ENCODE measurements around the gene FRMD4A. TPM values are rescaled to one million over a fixed set of nuclear protein-coding genes. Genes with fewer than 3 reads are reported as not detected.

Gene FRMD4A
- total and polyA plus RNA-seq, 10 of the 15 experiments (the other 5 are each of a cell fraction or from before 2014, with no cell fraction given), result 17.8 to 75.2 (median 39.1) TPM

DNA sequence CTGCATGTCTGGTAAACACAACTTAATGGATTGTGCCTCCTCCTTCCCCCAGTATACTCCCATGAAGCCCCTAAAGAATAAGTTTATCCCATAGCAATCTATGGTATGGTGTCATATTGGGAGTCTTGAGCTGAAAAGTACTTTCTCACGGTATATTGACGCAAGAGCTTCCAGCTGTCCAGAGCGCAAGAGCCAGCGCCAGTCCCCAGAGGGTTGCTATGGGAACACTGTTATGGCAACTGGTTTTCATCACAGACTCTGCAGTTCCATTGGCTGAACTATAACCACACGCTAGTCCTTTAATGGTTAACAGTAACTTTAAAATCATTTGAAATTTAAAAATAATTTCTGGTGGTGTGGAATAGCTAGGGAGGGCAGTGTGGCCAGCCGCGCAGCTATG is 697.0 kb downstream of the FRMD4A start:
- DNase-seq (ENCODE audit: low read depth, low spot score), result no peak
- Histone ChIP-seq H3K9ac (ENCODE audit: control insufficient read depth, insufficient read depth, low read length) (no peak overlapping the region), H3K4me1 (ENCODE audit: control insufficient read depth, insufficient read depth, low read length) (no peaks in the 10 kb centered on the region), H3K9me3 (replicated peaks; ENCODE audit: control insufficient read depth, insufficient read depth, low read length) (no peaks in the 10 kb centered on the region), H3K4me3 (no peak overlapping the region), H3K36me3 (ENCODE audit: control insufficient read depth in 2 of 2, insufficient read depth in 2 of 2, low read length in 1 of 2) (peaks cover 3 to 6% of the 10 kb centered on the region in 2 experiments; a peak in 3 of 4 replicates), H3K79me2 (ENCODE audit: control insufficient read depth, insufficient read depth, low read length) (no peaks in the 10 kb centered on the region), H4K20me1 (ENCODE audit: control insufficient read depth, insufficient read depth) (no peaks in the 10 kb centered on the region), H2AFZ (ENCODE audit: control insufficient read depth, low read depth, low read length) (no peak overlapping the region), H3K27me3 (replicated peaks in 1 of 2; ENCODE audit: control insufficient read depth in 2 of 2, insufficient read depth in 2 of 2, low read length in 1 of 2) (no peaks in the 10 kb centered on the region), H3K27ac (ENCODE audit: control insufficient read depth, insufficient read depth) (no peak overlapping the region), H3K4me2 (ENCODE audit: control insufficient read depth, insufficient read depth) (no peak overlapping the region)
- ChIA-PET CTCF (interaction anchor here (0.8 kb wide), 1 partner anchor 15 kb away, joined by 3 read pairs; no protein-coding TSS in a partner anchor), RAD21 (ENCODE audit: unreplicated experiment) (no interaction called here), SMC1A (ENCODE audit: uncharacterized antibody, unreplicated experiment) (no interaction called here), POLR2A (no interaction called here)
- no peak for ATAC-seq
- FAIRE-seq, result no peak
- 99% methylated on average over 7 of the region's 7 CpGs for WGBS (ENCODE audit: insufficient coverage, insufficient replicate concordance, low lambda C conversion rate, missing lambda C conversion rate)
- BruUV-seq (replicated peaks), result no TSS peak
- in situ Hi-C loops (cut with MboI), result no loop called here
- TF ChIP-seq TCF12 (IDR thresholded peaks at IDR 0.05; ENCODE audit: low read depth, low read length) (no peak), ZNF384 (IDR thresholded peaks at IDR 0.05; ENCODE audit: borderline replicate concordance, low read depth, low read length) (no peak), SIN3A (IDR thresholded peaks at IDR 0.05; ENCODE audit: low read depth, low read length) (no peak), IKZF2 (IDR thresholded peaks at IDR 0.05) (no peak), RELA (IDR thresholded peaks at IDR 0.05; ENCODE audit: borderline replicate concordance, partially characterized antibody) (no peak), ZSCAN29 (IDR thresholded peaks at IDR 0.05) (no peak), TCF3 (IDR thresholded peaks at IDR 0.05; ENCODE audit: borderline replicate concordance, insufficient read depth, low read depth, low read length) (no peak), FOXK2 (IDR thresholded peaks at IDR 0.05) (no peak), ZNF24 (IDR thresholded peaks at IDR 0.05) (no peak), JUND (IDR thresholded peaks at IDR 0.05; ENCODE audit: low read depth, low read length) (no peak), SPI1 (IDR thresholded peaks at IDR 0.05; ENCODE audit: borderline replicate concordance, insufficient read depth, low read depth, low read length) (no peak), KLF5 (IDR thresholded peaks at IDR 0.05; ENCODE audit: partially characterized antibody) (no peak)
- TF ChIP-seq, protein P1, sequence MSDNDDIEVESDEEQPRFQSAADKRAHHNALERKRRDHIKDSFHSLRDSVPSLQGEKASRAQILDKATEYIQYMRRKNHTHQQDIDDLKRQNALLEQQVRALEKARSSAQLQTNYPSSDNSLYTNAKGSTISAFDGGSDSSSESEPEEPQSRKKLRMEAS (IDR thresholded peaks at IDR 0.05; ENCODE audit: low read depth, low read length), result no peak
- TF ChIP-seq, protein P2, sequence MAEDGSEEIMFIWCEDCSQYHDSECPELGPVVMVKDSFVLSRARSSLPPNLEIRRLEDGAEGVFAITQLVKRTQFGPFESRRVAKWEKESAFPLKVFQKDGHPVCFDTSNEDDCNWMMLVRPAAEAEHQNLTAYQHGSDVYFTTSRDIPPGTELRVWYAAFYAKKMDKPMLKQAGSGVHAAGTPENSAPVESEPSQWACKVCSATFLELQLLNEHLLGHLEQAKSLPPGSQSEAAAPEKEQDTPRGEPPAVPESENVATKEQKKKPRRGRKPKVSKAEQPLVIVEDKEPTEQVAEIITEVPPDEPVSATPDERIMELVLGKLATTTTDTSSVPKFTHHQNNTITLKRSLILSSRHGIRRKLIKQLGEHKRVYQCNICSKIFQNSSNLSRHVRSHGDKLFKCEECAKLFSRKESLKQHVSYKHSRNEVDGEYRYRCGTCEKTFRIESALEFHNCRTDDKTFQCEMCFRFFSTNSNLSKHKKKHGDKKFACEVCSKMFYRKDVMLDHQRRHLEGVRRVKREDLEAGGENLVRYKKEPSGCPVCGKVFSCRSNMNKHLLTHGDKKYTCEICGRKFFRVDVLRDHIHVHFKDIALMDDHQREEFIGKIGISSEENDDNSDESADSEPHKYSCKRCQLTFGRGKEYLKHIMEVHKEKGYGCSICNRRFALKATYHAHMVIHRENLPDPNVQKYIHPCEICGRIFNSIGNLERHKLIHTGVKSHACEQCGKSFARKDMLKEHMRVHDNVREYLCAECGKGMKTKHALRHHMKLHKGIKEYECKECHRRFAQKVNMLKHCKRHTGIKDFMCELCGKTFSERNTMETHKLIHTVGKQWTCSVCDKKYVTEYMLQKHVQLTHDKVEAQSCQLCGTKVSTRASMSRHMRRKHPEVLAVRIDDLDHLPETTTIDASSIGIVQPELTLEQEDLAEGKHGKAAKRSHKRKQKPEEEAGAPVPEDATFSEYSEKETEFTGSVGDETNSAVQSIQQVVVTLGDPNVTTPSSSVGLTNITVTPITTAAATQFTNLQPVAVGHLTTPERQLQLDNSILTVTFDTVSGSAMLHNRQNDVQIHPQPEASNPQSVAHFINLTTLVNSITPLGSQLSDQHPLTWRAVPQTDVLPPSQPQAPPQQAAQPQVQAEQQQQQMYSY (CRISPR knock-in tag; IDR thresholded peaks at IDR 0.05), result no peak
- TF ChIP-seq, protein P3, sequence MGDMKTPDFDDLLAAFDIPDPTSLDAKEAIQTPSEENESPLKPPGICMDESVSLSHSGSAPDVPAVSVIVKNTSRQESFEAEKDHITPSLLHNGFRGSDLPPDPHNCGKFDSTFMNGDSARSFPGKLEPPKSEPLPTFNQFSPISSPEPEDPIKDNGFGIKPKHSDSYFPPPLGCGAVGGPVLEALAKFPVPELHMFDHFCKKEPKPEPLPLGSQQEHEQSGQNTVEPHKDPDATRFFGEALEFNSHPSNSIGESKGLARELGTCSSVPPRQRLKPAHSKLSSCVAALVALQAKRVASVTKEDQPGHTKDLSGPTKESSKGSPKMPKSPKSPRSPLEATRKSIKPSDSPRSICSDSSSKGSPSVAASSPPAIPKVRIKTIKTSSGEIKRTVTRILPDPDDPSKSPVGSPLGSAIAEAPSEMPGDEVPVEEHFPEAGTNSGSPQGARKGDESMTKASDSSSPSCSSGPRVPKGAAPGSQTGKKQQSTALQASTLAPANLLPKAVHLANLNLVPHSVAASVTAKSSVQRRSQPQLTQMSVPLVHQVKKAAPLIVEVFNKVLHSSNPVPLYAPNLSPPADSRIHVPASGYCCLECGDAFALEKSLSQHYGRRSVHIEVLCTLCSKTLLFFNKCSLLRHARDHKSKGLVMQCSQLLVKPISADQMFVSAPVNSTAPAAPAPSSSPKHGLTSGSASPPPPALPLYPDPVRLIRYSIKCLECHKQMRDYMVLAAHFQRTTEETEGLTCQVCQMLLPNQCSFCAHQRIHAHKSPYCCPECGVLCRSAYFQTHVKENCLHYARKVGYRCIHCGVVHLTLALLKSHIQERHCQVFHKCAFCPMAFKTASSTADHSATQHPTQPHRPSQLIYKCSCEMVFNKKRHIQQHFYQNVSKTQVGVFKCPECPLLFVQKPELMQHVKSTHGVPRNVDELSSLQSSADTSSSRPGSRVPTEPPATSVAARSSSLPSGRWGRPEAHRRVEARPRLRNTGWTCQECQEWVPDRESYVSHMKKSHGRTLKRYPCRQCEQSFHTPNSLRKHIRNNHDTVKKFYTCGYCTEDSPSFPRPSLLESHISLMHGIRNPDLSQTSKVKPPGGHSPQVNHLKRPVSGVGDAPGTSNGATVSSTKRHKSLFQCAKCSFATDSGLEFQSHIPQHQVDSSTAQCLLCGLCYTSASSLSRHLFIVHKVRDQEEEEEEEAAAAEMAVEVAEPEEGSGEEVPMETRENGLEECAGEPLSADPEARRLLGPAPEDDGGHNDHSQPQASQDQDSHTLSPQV (IDR thresholded peaks at IDR 0.05), result no peak
- TF ChIP-seq, protein P4, sequence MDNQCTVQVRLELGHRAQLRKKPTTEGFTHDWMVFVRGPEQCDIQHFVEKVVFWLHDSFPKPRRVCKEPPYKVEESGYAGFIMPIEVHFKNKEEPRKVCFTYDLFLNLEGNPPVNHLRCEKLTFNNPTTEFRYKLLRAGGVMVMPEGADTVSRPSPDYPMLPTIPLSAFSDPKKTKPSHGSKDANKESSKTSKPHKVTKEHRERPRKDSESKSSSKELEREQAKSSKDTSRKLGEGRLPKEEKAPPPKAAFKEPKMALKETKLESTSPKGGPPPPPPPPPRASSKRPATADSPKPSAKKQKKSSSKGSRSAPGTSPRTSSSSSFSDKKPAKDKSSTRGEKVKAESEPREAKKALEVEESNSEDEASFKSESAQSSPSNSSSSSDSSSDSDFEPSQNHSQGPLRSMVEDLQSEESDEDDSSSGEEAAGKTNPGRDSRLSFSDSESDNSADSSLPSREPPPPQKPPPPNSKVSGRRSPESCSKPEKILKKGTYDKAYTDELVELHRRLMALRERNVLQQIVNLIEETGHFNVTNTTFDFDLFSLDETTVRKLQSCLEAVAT (IDR thresholded peaks at IDR 0.05), result no peak
- intact Hi-C loops (cut with micrococcal nuclease; ENCODE audit: unreplicated experiment), result no loop called here

Data from GM12878 (cell line).